ENCODE measurements around the gene KRTAP10-12.
"Not testable (repeated sequence)": the region's sequence is repeated elsewhere in the genome, so short reads cannot be mapped to it uniquely, and the experiment has no call there.

The KRTAP10-12 gene

DNA sequence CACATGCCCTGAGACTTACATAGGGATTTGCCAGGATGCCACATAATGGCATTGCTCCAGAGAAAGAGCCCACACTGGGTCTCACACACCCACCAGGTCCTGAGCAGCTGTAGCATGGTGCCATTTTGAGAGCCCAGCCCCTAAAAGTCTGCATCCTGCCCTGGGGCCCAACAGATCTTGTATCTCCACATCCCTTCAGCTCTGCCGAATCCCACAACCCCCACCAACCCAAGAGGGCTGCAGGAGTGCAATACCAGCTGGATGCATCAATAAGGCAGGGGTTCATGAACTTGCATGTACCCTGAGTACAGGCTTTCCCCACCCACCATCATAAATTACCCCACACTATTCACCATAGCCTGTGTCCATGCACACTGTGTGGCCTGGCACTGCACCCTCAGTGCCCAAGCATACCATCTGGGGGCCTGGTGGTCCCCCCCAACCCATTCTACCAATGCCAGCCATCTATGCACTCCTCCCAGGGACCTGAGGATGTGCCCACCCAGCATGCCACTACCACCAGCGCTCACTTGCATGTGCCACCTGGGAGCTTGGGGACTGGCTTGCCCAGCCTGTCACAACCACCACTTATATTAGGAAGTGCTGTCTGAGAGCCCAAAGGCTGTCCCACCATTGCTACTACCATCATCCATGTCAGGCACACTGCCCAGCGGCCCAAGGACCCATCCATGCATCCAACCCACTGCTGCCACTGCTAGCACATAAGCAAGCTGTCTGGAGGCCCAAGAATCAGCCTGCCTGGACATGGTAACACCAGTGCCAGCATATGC is 26.1 kb upstream of the KRTAP10-12 start:
- no peak for DNase-seq

DNA sequence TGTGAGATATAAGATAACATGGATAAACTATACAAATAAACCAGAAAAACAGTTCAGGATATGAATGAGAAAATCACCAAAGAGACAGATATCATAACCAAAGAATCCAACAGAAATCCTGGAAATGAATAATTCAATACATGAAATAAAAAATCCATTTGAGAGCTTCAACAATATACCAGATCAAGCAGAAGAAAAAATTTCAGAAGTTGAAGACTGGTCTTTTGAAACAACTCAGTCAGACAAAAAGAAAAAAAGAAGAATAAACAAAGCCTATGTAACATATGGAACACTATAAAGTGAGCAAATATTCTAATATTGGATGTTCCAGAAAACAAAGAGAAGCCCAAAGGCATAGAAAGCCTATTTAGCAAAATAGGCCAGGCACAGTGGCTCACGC is 25.1 kb upstream of the KRTAP10-12 start:
- DNase-seq = no peak

GRCh38 chr21:44677881-44678280 is 19.1 kb upstream of the KRTAP10-12 start:
- DNase-seq = no peak

DNA sequence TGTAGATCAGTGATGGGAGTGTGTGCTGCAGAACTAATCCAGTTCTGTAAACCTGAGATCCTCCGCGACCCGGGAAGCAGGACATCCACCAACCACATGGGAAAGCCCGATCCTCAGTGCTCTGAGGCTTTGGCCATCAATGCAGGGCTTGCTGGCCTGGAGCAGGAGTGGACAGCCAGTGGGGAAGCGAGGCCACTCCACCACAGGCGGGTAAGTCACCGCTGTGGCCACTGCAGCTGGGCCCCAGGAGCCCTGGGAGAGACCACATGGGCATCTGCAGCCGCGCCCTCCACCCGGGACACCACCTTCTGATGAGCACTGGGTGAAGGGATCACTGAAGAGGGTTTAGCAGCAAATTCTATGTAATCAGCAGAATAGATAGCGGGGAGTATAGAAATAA is 15.8 kb upstream of the KRTAP10-12 start:
- no peak for DNase-seq

GRCh38 chr21:44681861-44682579 is 15.0 kb upstream of the KRTAP10-12 start, which contains the start of gene KRTAP12-1:
Gene KRTAP12-1 (minus strand): TSS chr21:44682163. CDS start chr21:44682123, 40 bp downstream.
- DNase-seq = no peak

DNA sequence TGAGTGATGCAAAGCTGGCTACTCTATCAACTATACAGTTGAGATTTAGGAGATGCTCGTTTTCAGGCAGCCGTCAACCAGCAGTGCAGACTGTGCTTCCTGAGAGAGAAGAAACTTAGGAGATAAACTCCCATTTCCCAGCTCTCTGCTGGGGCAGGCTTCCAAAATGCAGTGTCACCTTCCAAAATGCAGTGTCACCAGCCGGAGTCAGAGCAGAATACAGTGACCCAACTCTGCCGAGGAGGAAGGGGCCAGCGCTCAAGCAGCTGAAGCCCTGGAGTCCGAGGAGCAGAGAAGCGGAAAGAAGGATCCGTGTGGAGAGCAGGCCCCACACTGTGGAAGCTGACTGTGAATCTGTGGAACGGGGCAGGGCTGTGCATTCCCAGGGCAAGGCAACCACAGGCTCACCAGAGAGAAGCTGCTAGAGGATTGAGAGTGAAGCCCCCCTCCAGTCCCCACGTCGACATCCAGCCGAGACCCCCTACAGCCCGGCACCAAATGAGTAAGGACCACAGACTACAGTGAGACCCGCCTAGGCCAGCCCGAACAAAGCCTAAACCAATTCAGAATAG is 14.3 kb upstream of the KRTAP10-12 start:
- DNase-seq = no peak

GRCh38 chr21:44684077-44684476 is 12.9 kb upstream of the KRTAP10-12 start:
- DNase-seq = no peak

DNA sequence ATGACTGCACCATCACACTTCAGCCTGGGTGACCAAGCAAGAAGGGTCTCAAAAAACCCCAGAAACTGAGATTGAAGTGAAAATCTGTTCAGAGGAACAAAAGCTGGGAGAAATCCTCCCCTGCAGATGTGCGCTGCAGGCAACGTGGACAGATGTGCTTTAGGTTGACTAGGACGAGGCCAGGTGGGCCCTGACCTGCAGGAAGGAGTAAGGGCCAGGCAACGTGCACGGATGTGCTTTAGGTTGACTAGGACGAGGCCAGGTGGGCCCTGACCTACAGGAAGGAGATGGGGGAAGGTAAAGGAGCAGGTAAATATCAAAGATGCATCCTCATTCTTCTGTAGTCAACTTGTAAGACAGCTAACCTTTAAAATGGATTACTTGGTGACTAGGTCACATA is 12.5 kb upstream of the KRTAP10-12 start:
- no peak for DNase-seq

DNA sequence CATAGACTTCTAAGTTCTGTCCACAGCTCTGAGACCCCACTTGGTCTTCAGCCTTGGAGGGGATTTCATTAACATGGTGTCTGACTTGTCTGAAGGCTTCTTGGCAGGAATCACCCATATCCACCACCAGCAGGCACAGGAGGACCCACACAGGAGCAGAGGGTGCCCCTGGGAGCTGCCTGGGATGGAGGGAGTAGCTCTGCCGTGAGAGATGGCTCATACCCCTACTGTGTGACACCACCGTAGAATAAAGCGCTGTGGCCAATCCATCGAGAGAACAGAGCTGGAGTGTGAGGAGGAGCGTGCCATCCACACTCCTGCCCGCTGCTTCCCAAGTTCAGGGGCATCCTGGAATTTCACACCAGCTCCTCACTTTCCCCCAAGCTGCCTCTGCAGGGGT is 11.9 kb upstream of the KRTAP10-12 start:
- DNase-seq = not testable (repeated sequence)

- no peak for DNase-seq
These were observed 10.8 kb upstream of the KRTAP10-12 start for GRCh38 chr21:44686000-44686781.

DNA sequence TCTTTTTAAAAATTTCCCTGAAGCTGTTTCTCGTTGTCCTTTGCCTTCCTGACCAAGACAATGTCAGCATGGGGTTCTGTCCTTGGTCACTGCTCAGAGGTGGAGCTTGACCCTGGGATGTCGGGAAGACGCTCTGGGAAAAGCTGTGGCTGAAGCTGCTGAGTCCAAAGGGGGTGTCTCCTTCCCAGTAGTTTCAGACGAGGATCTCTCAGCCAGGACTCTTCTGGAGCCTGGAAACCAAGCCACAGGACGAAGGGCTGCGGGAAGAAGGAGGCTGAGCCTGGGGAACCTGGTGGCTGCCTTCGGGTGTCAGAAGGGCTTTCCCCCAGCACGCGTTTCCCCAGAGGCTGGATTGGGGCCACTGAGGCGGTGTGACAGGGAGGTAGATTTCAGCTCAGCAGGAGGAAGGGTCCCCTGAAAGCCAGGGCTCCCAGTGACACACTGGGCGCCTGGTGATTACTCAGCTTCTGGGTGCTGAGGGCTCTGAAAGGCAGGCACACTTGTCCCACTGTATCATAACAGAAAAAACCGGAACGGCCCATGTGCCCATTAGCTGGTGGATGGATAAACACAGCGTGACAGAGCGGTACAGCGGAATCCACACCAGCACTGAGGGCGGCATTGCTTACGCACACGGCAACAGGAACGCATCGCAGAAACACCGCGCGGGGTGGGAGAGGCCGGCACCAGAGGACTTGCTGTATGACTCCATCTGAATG is 10.0 kb upstream of the KRTAP10-12 start:
- DNase-seq = no peak

DNA sequence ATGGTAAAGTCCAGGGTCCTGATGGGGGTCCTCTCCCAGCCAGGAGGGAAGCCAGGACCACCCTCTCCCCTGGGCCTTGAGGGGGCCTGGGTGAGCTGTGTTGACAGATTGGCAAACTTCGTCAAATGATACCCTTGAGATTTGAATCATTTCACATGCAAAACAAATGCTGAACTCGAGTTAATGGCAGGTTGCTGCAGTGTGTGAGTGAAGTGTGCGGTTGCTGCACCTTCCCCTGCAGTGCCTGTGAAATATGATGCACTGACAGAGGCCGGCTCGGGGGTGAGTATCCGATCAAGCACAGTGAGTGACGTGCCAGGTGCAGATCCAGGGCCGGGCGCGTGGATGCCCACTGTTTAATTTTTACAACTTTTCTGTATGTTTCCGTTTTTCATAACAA is 9.3 kb upstream of the KRTAP10-12 start:
- DNase-seq = no peak

DNA sequence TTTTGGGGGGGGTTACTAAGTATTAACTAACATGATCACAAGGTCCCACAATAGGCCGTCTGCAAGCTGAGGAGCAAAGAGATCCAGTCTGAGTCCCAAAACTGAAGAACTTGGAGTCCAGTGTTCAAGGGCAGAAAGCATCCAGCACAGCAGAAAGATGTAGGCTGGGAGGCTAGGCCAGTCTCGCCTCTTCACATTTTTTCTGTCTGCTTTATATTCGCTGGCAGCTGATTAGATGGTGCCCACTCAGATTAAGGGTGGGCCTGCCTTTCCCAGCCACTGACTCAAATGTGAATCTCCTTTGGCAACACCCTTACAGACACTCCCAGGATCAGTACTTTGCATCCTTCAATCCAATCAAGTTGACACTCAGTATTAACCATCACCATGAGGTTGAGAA is 7.2 kb upstream of the KRTAP10-12 start:
- DNase-seq = not testable (repeated sequence)

DNA sequence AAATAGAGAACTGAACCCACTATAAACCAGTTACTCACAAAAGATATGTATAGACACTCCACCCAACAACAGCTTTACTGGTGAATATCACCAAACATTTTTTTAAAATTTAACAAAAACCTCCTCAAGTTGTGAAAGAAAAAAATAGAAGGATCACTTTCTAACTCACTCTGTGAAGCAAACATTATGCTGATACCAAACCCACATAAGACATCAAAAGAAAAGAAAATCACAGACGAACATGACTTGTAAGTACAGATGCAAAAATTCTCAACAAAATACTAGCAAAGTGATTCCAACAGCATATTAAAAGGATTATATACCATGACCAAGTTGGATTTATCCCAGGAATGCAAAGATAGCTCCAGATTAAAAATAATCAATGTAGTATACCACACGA is 5.3 kb upstream of the KRTAP10-12 start:
- DNase-seq = no peak

- DNase-seq = no peak
These were observed 4.0 kb upstream of the KRTAP10-12 start for GRCh38 chr21:44692798-44693512.

DNA sequence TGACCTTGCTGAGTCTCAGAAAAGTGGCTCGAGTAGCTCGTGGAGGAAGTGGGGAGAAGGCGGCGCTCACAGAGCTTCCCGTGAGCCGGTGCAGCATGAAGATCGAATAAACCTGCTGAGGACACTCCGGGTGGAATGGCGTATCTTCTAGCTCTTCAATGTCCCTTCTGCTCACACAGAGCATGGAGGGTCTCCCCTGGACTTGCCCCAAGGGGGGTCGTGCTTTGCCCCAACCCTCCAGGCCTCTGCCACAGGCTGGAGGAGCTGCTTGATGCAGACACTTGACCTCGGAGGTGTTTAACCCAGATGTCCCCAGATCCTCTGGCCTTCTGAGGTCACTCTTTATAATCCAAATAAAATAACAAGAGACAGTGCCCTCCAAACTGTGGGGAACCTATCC is 2.2 kb upstream of the KRTAP10-12 start:
- DNase-seq = no peak

DNA sequence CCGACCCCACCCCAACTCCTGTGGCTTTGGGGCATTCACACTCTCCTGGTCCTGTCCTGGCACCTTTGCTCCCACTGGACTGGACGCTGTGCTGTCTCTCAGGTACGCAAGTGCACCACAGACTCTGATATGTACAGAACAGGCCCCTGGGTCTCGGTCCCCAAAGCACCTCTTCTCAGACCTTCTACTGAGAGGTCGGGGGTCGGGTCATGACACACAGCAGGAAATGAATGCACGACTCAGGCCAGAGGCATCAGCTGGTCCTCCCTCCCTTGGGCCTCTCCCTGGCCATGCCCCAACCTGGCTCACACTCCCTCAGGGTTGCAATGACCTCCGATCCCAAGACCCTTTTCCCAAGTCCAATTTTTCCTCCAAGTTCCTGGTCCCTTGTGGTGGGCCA is 1.8 kb upstream of the KRTAP10-12 start:
- no peak for DNase-seq

DNA sequence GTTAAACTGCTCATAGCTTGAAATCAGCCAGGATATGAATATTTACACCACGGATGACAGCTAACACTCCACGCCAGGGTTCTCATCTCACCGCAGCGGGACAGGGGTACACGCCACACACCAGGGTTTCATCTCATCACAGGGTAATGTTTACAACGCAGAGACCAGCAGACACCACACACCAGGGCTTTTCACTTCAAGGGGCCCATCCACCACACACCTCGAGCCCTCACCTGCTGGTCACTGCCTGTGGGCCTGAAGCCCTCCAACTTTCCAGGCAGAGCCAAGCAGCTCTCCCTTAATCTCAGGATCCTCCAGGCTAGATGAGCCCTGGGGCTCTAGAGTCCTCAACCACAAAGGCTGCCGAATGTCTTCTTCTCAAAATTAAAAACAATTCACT is 1.3 kb upstream of the KRTAP10-12 start:
- no peak for DNase-seq

DNA sequence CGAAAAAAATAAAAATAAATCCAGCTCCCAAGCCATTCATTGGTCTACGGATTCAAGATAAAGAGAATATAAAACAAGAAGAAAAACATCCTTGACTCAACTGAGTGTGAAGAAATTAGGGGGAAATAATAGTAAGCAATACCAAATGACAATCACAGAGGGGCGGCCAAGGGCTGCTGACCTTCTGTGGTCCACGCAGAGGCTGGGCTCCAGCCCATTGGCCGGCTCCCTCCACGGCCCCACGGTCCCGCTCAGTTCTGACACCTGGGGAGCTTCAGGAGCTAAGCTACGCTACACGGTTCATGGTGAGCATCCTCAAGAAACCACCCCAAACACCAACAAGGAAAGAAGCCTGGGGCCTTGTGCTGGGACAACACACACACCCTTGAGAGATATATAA is 400 bp upstream of the KRTAP10-12 start:
- DNase-seq = no peak

DNA sequence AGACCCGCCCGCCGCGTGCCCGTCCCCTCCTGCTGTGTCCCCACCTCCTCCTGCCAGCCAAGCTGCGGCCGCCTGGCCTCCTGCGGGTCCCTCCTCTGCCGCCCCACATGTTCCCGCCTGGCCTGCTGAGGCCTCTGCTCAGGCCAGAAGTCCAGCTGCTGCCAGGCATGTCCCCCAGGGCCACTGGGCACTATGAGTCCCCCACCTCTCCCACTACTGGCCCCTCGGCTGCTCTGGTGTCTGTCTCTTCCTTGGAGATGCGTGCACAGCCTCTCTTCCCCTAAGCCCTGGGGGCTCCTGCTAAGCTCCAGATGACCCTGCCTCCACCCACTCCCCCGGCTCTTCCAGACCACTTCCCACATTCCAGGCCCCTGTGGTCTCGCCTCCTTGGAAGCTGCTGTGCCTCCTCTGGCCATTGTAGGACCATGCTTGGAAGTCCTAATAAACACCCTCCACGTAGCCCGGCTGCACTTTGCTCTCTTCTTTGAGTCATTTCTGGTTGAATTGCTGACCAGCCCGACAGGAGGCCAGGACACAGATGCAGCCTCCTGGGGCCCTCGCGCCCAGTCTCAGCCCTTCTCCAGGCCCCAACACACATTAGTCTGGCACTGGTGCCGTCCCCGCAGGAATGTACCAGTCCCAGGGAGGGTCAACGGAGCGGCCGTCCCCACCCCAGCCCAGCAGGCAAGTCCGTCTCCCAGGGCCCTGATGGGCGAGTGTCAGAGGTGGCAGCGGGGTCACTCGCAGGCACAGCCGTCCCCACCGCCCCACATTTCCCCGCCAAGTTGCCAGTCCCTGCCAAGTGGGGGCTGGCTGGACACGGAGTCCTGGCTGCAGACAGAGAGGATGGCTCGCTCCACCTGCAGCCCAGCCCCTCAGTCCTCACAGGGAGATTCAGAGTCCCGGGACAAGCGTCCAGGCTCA is 1.1 kb downstream of the KRTAP10-12 start:
- no peak for DNase-seq
